WTC11 (cell line): ENCODE data around the gene STK25.

Experiments
- NR1H2 ChIP-seq: sonication (generic); formaldehyde crosslinking; IDR thresholded peaks from 2 replicates; pipeline ENCODE4 v1.9.0; 2021; ENCODE audit warnings: mild to moderate bottlenecking, moderate library complexity, missing genetic modification reagents
- PRRX2 ChIP-seq: fragments of 250-450 bp; sonication (Bioruptor Pico); IDR thresholded peaks from 2 replicates; pipeline ENCODE4 v1.8.0; 2021; ENCODE audit warnings: mild to moderate bottlenecking
- SP1 ChIP-seq: sonication (generic); formaldehyde crosslinking; conservative IDR thresholded peaks from 2 replicates; pipeline ENCODE4 v1.8.1; 2022; ENCODE audit warnings: missing genetic modification reagents
- TEAD4 ChIP-seq: sonication (generic); formaldehyde crosslinking; IDR thresholded peaks from 2 replicates; pipeline ENCODE4 v1.8.0; 2022; ENCODE audit warnings: mild to moderate bottlenecking, missing genetic modification reagents
- ZNF121 ChIP-seq: sonication (generic); formaldehyde crosslinking; IDR thresholded peaks from 2 replicates; pipeline ENCODE4 v1.8.0; 2023; ENCODE audit warnings: missing genetic modification reagents
- TF ChIP-seq, protein P1 (sequence below): fragments of 200-600 bp; IDR thresholded peaks from 2 replicates; pipeline ENCODE4 v1.8.0; 2022; ENCODE audit warnings: antibody characterized with exemption
- TF ChIP-seq, protein P2 (sequence below): sonication (generic); formaldehyde crosslinking; IDR thresholded peaks from 2 replicates; pipeline ENCODE4 v1.8.0; 2022; ENCODE audit warnings: mild to moderate bottlenecking, missing genetic modification reagents
- TF ChIP-seq, protein P3 (sequence below): sonication (generic); formaldehyde crosslinking; IDR thresholded peaks from 2 replicates; pipeline ENCODE4 v1.8.1; 2022; ENCODE audit warnings: low read depth, mild to moderate bottlenecking, moderate library complexity, missing genetic modification reagents, borderline replicate concordance
- TF ChIP-seq, protein P4 (sequence below): sonication (generic); formaldehyde crosslinking; IDR thresholded peaks from 2 replicates; pipeline ENCODE4 v1.8.1; 2023; ENCODE audit warnings: mild to moderate bottlenecking, missing genetic modification reagents, borderline replicate concordance
- TF ChIP-seq, protein P5 (sequence below): fragments of 250-450 bp; sonication (Bioruptor Pico); IDR thresholded peaks from 2 replicates; pipeline ENCODE4 v1.9.0; 2021; ENCODE audit warnings: moderate library complexity, mild to moderate bottlenecking, inconsistent platforms, borderline replicate concordance
- TF ChIP-seq, protein P6 (sequence below): sonication (generic); formaldehyde crosslinking; IDR thresholded peaks from 2 replicates; pipeline ENCODE4 v1.8.0; 2022; ENCODE audit warnings: mild to moderate bottlenecking, missing genetic modification reagents
- TF ChIP-seq, protein P7 (sequence below): sonication (generic); formaldehyde crosslinking; IDR thresholded peaks from 2 replicates; pipeline ENCODE4 v1.8.0; 2022; ENCODE audit warnings: missing genetic modification reagents
- TF ChIP-seq, protein P8 (sequence below): sonication (generic); formaldehyde crosslinking; IDR thresholded peaks from 2 replicates; pipeline ENCODE4 v1.8.1; 2023; ENCODE audit warnings: mild to moderate bottlenecking, moderate library complexity, missing genetic modification reagents

DNA sequence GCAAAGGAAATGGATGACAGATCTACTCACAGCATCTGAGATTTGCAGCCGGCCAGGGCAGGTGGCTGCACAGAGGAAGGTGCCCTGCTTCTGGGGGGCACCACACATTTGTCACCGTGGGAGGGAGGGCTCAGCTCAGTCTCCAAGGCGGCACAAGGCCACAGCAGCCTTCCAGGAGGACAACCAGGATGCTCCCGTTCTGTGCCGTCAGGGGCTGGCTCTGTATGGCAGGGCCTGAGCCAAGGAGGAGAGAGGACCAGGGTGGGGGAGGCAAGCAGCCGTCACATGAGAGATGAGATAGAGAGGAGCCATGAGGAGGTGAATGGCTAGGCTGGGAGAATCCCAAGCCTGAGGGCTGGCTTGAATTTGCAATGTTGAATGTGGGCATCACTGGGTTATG is 45.6 kb upstream of the STK25 start:
- TF ChIP-seq, protein P1, sequence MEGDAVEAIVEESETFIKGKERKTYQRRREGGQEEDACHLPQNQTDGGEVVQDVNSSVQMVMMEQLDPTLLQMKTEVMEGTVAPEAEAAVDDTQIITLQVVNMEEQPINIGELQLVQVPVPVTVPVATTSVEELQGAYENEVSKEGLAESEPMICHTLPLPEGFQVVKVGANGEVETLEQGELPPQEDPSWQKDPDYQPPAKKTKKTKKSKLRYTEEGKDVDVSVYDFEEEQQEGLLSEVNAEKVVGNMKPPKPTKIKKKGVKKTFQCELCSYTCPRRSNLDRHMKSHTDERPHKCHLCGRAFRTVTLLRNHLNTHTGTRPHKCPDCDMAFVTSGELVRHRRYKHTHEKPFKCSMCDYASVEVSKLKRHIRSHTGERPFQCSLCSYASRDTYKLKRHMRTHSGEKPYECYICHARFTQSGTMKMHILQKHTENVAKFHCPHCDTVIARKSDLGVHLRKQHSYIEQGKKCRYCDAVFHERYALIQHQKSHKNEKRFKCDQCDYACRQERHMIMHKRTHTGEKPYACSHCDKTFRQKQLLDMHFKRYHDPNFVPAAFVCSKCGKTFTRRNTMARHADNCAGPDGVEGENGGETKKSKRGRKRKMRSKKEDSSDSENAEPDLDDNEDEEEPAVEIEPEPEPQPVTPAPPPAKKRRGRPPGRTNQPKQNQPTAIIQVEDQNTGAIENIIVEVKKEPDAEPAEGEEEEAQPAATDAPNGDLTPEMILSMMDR = no peak
- TF ChIP-seq, protein P2, sequence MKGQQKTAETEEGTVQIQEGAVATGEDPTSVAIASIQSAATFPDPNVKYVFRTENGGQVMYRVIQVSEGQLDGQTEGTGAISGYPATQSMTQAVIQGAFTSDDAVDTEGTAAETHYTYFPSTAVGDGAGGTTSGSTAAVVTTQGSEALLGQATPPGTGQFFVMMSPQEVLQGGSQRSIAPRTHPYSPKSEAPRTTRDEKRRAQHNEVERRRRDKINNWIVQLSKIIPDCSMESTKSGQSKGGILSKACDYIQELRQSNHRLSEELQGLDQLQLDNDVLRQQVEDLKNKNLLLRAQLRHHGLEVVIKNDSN (CRISPR knock-in tag) = no peak
- TF ChIP-seq TEAD4 (CRISPR knock-in tag) (no peak), NR1H2 (CRISPR knock-in tag) (no peak), ZNF121 (CRISPR knock-in tag) (no peak), SP1 (CRISPR knock-in tag) (no peak), PRRX2 (CRISPR knock-in tag) (no peak)
- TF ChIP-seq, protein P3, sequence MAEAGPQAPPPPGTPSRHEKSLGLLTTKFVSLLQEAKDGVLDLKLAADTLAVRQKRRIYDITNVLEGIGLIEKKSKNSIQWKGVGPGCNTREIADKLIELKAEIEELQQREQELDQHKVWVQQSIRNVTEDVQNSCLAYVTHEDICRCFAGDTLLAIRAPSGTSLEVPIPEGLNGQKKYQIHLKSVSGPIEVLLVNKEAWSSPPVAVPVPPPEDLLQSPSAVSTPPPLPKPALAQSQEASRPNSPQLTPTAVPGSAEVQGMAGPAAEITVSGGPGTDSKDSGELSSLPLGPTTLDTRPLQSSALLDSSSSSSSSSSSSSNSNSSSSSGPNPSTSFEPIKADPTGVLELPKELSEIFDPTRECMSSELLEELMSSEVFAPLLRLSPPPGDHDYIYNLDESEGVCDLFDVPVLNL = no peak
- TF ChIP-seq, protein P4, sequence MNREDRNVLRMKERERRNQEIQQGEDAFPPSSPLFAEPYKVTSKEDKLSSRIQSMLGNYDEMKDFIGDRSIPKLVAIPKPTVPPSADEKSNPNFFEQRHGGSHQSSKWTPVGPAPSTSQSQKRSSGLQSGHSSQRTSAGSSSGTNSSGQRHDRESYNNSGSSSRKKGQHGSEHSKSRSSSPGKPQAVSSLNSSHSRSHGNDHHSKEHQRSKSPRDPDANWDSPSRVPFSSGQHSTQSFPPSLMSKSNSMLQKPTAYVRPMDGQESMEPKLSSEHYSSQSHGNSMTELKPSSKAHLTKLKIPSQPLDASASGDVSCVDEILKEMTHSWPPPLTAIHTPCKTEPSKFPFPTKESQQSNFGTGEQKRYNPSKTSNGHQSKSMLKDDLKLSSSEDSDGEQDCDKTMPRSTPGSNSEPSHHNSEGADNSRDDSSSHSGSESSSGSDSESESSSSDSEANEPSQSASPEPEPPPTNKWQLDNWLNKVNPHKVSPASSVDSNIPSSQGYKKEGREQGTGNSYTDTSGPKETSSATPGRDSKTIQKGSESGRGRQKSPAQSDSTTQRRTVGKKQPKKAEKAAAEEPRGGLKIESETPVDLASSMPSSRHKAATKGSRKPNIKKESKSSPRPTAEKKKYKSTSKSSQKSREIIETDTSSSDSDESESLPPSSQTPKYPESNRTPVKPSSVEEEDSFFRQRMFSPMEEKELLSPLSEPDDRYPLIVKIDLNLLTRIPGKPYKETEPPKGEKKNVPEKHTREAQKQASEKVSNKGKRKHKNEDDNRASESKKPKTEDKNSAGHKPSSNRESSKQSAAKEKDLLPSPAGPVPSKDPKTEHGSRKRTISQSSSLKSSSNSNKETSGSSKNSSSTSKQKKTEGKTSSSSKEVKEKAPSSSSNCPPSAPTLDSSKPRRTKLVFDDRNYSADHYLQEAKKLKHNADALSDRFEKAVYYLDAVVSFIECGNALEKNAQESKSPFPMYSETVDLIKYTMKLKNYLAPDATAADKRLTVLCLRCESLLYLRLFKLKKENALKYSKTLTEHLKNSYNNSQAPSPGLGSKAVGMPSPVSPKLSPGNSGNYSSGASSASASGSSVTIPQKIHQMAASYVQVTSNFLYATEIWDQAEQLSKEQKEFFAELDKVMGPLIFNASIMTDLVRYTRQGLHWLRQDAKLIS (CRISPR knock-in tag) = no peak
- TF ChIP-seq, protein P5, sequence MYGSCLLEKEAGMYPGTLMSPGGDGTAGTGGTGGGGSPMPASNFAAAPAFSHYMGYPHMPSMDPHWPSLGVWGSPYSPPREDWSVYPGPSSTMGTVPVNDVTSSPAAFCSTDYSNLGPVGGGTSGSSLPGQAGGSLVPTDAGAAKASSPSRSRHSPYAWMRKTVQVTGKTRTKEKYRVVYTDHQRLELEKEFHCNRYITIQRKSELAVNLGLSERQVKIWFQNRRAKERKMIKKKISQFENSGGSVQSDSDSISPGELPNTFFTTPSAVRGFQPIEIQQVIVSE (CRISPR knock-in tag) = no peak
- TF ChIP-seq, protein P6, sequence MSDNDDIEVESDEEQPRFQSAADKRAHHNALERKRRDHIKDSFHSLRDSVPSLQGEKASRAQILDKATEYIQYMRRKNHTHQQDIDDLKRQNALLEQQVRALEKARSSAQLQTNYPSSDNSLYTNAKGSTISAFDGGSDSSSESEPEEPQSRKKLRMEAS (CRISPR knock-in tag) = no peak
- TF ChIP-seq, protein P7, sequence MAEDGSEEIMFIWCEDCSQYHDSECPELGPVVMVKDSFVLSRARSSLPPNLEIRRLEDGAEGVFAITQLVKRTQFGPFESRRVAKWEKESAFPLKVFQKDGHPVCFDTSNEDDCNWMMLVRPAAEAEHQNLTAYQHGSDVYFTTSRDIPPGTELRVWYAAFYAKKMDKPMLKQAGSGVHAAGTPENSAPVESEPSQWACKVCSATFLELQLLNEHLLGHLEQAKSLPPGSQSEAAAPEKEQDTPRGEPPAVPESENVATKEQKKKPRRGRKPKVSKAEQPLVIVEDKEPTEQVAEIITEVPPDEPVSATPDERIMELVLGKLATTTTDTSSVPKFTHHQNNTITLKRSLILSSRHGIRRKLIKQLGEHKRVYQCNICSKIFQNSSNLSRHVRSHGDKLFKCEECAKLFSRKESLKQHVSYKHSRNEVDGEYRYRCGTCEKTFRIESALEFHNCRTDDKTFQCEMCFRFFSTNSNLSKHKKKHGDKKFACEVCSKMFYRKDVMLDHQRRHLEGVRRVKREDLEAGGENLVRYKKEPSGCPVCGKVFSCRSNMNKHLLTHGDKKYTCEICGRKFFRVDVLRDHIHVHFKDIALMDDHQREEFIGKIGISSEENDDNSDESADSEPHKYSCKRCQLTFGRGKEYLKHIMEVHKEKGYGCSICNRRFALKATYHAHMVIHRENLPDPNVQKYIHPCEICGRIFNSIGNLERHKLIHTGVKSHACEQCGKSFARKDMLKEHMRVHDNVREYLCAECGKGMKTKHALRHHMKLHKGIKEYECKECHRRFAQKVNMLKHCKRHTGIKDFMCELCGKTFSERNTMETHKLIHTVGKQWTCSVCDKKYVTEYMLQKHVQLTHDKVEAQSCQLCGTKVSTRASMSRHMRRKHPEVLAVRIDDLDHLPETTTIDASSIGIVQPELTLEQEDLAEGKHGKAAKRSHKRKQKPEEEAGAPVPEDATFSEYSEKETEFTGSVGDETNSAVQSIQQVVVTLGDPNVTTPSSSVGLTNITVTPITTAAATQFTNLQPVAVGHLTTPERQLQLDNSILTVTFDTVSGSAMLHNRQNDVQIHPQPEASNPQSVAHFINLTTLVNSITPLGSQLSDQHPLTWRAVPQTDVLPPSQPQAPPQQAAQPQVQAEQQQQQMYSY (CRISPR knock-in tag) = no peak
- TF ChIP-seq, protein P8, sequence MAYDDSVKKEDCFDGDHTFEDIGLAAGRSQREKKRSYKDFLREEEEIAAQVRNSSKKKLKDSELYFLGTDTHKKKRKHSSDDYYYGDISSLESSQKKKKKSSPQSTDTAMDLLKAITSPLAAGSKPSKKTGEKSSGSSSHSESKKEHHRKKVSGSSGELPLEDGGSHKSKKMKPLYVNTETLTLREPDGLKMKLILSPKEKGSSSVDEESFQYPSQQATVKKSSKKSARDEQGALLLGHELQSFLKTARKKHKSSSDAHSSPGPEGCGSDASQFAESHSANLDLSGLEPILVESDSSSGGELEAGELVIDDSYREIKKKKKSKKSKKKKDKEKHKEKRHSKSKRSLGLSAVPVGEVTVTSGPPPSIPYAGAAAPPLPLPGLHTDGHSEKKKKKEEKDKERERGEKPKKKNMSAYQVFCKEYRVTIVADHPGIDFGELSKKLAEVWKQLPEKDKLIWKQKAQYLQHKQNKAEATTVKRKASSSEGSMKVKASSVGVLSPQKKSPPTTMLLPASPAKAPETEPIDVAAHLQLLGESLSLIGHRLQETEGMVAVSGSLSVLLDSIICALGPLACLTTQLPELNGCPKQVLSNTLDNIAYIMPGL (CRISPR knock-in tag) = no peak
